Activated CD8-positive, alpha-beta memory T cell treated with anti-CD3 and anti-CD28 coated beads for 36 hours (primary cell): ENCODE measurements around the gene TTC29. TPM values are rescaled to one million over a fixed set of nuclear protein-coding genes. Genes with fewer than 3 reads are reported as not detected.
"Not testable (repeated sequence)": the region's sequence is repeated elsewhere in the genome, so short reads cannot be mapped to it uniquely, and the experiment has no call there.

Experiments used
- CTCF ChIA-PET: fragments of 350-600 bp; sonication (Branson Sonifier 250); formaldehyde crosslinking; loops from one replicate; lab custom pipeline; 2021; ENCODE audit warnings: antibody characterized with exemption; lab: Charles Lee
- POLR2A ChIA-PET: fragments of 350-600 bp; sonication (Branson Sonifier 250); formaldehyde crosslinking; loops from one replicate; lab custom pipeline; 2021; ENCODE audit warnings: antibody characterized with exemption; lab: Charles Lee
- total RNA-seq, 2 experiments: library from RNA; stranded (reverse); gene quantifications; one replicate each; pipeline ENCODE4 v1.2.3, GENCODE V29; 2021

TTC29 gene
- total RNA-seq, 2 experiments from 2014 or later: not detected

- ChIA-PET CTCF (interaction anchor here (0.7 kb wide), 1 partner anchor 40 kb away, joined by 5 read pairs; no protein-coding TSS in a partner anchor), POLR2A (no interaction called here)
These were observed 183.6 kb downstream of the TTC29 start for GRCh38 chr4:146762016-146762415.

DNA sequence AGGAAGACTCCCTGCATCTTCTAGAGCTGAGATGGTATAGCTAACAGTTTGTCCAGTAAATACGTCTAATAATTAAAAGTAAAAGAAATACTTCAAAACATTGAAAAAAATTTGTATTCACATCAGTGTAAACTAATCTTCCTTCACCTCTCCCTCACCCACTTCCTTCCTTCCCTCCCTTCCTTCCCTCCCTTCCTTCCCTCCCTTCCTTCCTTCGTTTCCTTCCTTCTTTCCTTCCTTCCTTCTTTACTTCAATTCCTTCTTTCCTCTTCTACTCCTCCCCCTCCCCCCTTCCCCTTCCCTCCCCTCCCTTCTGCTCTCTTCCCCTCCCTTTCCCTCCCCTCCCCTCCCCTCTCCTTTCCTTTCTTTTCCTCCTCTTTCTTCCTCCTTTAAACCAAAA lies 203.2 kb downstream of the TTC29 start:
- CTCF ChIA-PET: no interaction called here
- POLR2A ChIA-PET: no interaction called here

GRCh38 chr4:146739182-146739581 lies 206.5 kb downstream of the TTC29 start:
- POLR2A ChIA-PET: no interaction called here
- CTCF ChIA-PET: no interaction called here

- CTCF ChIA-PET, POLR2A ChIA-PET: not testable (repeated sequence)
These were observed 222.1 kb downstream of the TTC29 start for GRCh38 chr4:146723519-146723918.

DNA sequence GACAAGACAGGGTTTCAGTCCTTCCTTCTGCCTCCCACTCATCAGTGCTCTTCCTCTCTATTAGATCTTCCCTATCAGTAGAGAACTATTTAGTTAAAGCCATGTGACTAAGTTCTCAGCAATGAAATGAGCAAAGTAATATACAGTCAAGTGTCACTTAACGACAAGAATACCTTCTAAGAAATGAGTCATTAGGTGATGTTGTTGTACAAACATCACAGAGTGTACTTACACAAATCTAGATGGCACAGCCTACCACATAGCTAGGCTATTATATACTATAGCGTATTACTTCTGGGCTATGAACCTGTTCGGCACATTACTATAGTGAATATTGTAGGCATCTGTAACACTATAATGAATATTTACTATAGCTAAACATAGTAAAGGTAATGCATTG lies 235.7 kb downstream of the TTC29 start:
- CTCF ChIA-PET: no interaction called here
- POLR2A ChIA-PET: no interaction called here

- POLR2A ChIA-PET: no interaction called here
- CTCF ChIA-PET: no interaction called here
These were observed 245.8 kb downstream of the TTC29 start for GRCh38 chr4:146699910-146700309.

- CTCF ChIA-PET: no interaction called here
- POLR2A ChIA-PET: no interaction called here
These were observed 270.7 kb downstream of the TTC29 start for GRCh38 chr4:146674829-146675570.

DNA sequence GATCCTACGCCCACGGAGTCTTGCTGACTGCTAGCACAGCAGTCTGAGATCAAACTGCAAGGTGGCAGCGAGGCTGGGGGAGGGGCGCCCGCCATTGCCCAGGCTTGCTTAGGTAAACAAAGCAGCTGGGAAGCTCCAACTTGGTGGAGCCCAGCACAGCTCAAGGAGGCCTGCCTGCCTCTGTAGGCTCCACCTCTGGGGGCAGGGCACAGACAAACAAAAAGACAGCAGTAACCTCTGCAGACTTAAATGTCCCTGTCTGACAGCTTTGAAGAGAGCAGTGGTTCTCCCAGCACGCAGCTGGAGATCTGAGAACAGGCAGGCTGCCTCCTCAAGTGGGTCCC lies 281.7 kb downstream of the TTC29 start:
- CTCF ChIA-PET, POLR2A ChIA-PET: not testable (repeated sequence)

DNA sequence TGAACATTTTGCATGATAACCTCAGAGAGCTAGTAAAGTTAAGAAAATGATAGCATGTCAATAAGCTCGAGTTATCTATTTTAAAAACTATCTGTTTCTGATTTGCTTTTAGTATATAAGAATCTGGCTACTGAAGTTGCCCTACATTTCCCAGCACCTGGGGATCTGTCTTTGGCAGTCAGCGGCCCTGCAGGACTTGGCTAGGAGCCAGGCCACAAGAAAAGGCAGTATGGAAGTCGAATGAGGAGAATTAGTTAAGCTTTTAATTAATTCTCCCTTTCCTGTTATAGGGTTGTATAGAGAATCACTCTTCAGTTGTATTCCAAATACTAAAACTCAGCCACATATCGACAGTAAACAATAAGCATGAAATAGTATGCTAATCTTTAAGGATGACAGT lies 284.3 kb downstream of the TTC29 start:
- ChIA-PET POLR2A (no interaction called here), CTCF (no interaction called here)
